ENCODE measurements around the gene FCRLA. TPM values are rescaled to one million over a fixed set of nuclear protein-coding genes. Genes with fewer than 3 reads are reported as not detected.
A peak's percentile ranks its signal among the peaks of the same experiment; 100 is the strongest.
"Not testable (repeated sequence)": the region's sequence is repeated elsewhere in the genome, so short reads cannot be mapped to it uniquely, and the experiment has no call there.

The FCRLA gene
- total RNA-seq (2014; rRNA removed; shearing (Covaris generic); ENCODE audit: low replicate concordance), result 637 and 924 TPM in 2 replicates

GRCh38 chr1:161706482-161707347, at the start of gene FCRLA:
Gene FCRLA, plus strand, starts transcription at chr1:161707229. Its CDS starts 36 bp downstream, at chr1:161707265.
- Histone ChIP-seq H3K79me2 (ENCODE audit: low read length) (peaks cover 33% of the 10 kb centered on the region), H3K4me2 (ENCODE audit: low read depth, low read length, poor library complexity, severe bottlenecking) (peak within 1 kb of the TSS; percentile 81), H3K4me1 (ENCODE audit: low read length) (peaks cover 81% of the 10 kb centered on the region), H3K27ac (ENCODE audit: low read length) (peak within 1 kb of the TSS; percentile 95), H3K9ac (ENCODE audit: low read length) (peak within 1 kb of the TSS; percentile 76), H4K20me1 (ENCODE audit: insufficient read depth, low read depth, low read length) (no peaks in the 10 kb centered on the region), H3K9me2 (replicated peaks; ENCODE audit: insufficient read depth, low read length) (no peaks in the 10 kb centered on the region), H3K4me3 (ENCODE audit: low read length) (peak within 1 kb of the TSS; percentile 68), H3K36me3 (ENCODE audit: insufficient read depth, low read length) (peaks cover 22% of the 10 kb centered on the region), H3K27me3 (ENCODE audit: low read length) (no peaks in the 10 kb centered on the region), H2AFZ (ENCODE audit: low read length) (no peak within 1 kb of the TSS), H3K9me3 (ENCODE audit: low read length) (no peaks in the 10 kb centered on the region)
- peak; percentile 98 for DNase-seq

- H3K4me3 ChIP-seq (ENCODE audit: low read length); H3K9me2 ChIP-seq (replicated peaks; ENCODE audit: insufficient read depth, low read length); DNase-seq: not testable (repeated sequence)
These were observed 48.5 kb upstream of the FCRLA start for GRCh38 chr1:161658524-161658923.

GRCh38 chr1:161661660-161662311, 45.2 kb upstream of the FCRLA start:
- not testable (repeated sequence) for H4K20me1 ChIP-seq (ENCODE audit: insufficient read depth, low read depth, low read length); H3K27me3 ChIP-seq (ENCODE audit: low read length)

More at GRCh38 chr1:161658524-161658923, 48.5 kb upstream of the FCRLA start:
- not testable (repeated sequence) for H3K27ac ChIP-seq (ENCODE audit: low read length); H4K20me1 ChIP-seq (ENCODE audit: insufficient read depth, low read depth, low read length); H2AFZ ChIP-seq (ENCODE audit: low read length); H3K9ac ChIP-seq (ENCODE audit: low read length); H3K36me3 ChIP-seq (ENCODE audit: insufficient read depth, low read length); H3K4me1 ChIP-seq (ENCODE audit: low read length); H3K9me3 ChIP-seq (ENCODE audit: low read length); H3K4me2 ChIP-seq (ENCODE audit: low read depth, low read length, poor library complexity, severe bottlenecking); H3K27me3 ChIP-seq (ENCODE audit: low read length); H3K79me2 ChIP-seq (ENCODE audit: low read length)

GRCh38 chr1:161662684-161663339, 44.2 kb upstream of the FCRLA start, which contains the start of gene FCGR2B:
Gene FCGR2B, plus strand, starts transcription at chr1:161663143. Its CDS starts 99 bp downstream, at chr1:161663242.
- H3K9me2 ChIP-seq (replicated peaks; ENCODE audit: insufficient read depth, low read length); H3K79me2 ChIP-seq (ENCODE audit: low read length); DNase-seq; H3K9me3 ChIP-seq (ENCODE audit: low read length); H4K20me1 ChIP-seq (ENCODE audit: insufficient read depth, low read depth, low read length); H2AFZ ChIP-seq (ENCODE audit: low read length); H3K4me1 ChIP-seq (ENCODE audit: low read length); H3K36me3 ChIP-seq (ENCODE audit: insufficient read depth, low read length); H3K27me3 ChIP-seq (ENCODE audit: low read length): not testable (repeated sequence)
- Histone ChIP-seq H3K4me2 (ENCODE audit: low read depth, low read length, poor library complexity, severe bottlenecking) (peak within 1 kb of the TSS; percentile 62), H3K9ac (ENCODE audit: low read length) (peak within 1 kb of the TSS; percentile 68), H3K27ac (ENCODE audit: low read length) (peak within 1 kb of the TSS; percentile 80), H3K4me3 (ENCODE audit: low read length) (peak within 1 kb of the TSS; percentile 65)

More at GRCh38 chr1:161661660-161662311, 45.2 kb upstream of the FCRLA start:
- H3K79me2 ChIP-seq (ENCODE audit: low read length); H3K9me3 ChIP-seq (ENCODE audit: low read length); DNase-seq; H3K9me2 ChIP-seq (replicated peaks; ENCODE audit: insufficient read depth, low read length); H3K4me1 ChIP-seq (ENCODE audit: low read length); H3K36me3 ChIP-seq (ENCODE audit: insufficient read depth, low read length); H2AFZ ChIP-seq (ENCODE audit: low read length): not testable (repeated sequence)
- peak overlapping the region; percentile 60 for H3K4me2 ChIP-seq (ENCODE audit: low read depth, low read length, poor library complexity, severe bottlenecking)
- H3K27ac ChIP-seq (ENCODE audit: low read length), result peak overlapping the region; percentile 80
- 0 out of 2 replicates have a peak overlapping the region, but pooled peaks have one; percentile 34 for H3K9ac ChIP-seq (ENCODE audit: low read length)
- 0 out of 2 replicates have a peak overlapping the region, but pooled peaks have one; percentile 45 for H3K4me3 ChIP-seq (ENCODE audit: low read length)

- H3K9ac ChIP-seq (ENCODE audit: low read length), result peak overlapping the region; percentile 68
- H2AFZ ChIP-seq (ENCODE audit: low read length); H3K9me3 ChIP-seq (ENCODE audit: low read length); H4K20me1 ChIP-seq (ENCODE audit: insufficient read depth, low read depth, low read length); H3K79me2 ChIP-seq (ENCODE audit: low read length); DNase-seq; H3K27me3 ChIP-seq (ENCODE audit: low read length); H3K36me3 ChIP-seq (ENCODE audit: insufficient read depth, low read length); H3K9me2 ChIP-seq (replicated peaks; ENCODE audit: insufficient read depth, low read length); H3K4me1 ChIP-seq (ENCODE audit: low read length): not testable (repeated sequence)
- H3K4me2 ChIP-seq (ENCODE audit: low read depth, low read length, poor library complexity, severe bottlenecking), result peak overlapping the region; percentile 62
- peak overlapping the region; percentile 65 for H3K4me3 ChIP-seq (ENCODE audit: low read length)
- peak overlapping the region; percentile 67; the same call in 1 of the 2 replicates for H3K27ac ChIP-seq (ENCODE audit: low read length)
These were observed 43.5 kb upstream of the FCRLA start for GRCh38 chr1:161663569-161663968.

GRCh38 chr1:161664689-161665088, 42.3 kb upstream of the FCRLA start:
- H3K9ac ChIP-seq (ENCODE audit: low read length); H3K4me1 ChIP-seq (ENCODE audit: low read length); H2AFZ ChIP-seq (ENCODE audit: low read length); H4K20me1 ChIP-seq (ENCODE audit: insufficient read depth, low read depth, low read length); H3K27me3 ChIP-seq (ENCODE audit: low read length); DNase-seq; H3K4me2 ChIP-seq (ENCODE audit: low read depth, low read length, poor library complexity, severe bottlenecking); H3K36me3 ChIP-seq (ENCODE audit: insufficient read depth, low read length); H3K9me3 ChIP-seq (ENCODE audit: low read length); H3K27ac ChIP-seq (ENCODE audit: low read length); H3K9me2 ChIP-seq (replicated peaks; ENCODE audit: insufficient read depth, low read length); H3K79me2 ChIP-seq (ENCODE audit: low read length); H3K4me3 ChIP-seq (ENCODE audit: low read length): not testable (repeated sequence)

GRCh38 chr1:161671045-161672020, 35.7 kb upstream of the FCRLA start:
- DNase-seq, result peak; percentile 40
- peaks cover 22% of the 10 kb centered on the region for H3K36me3 ChIP-seq (ENCODE audit: insufficient read depth, low read length)
- not testable (repeated sequence) for H3K9me2 ChIP-seq (replicated peaks; ENCODE audit: insufficient read depth, low read length); H3K27ac ChIP-seq (ENCODE audit: low read length); H3K79me2 ChIP-seq (ENCODE audit: low read length); H4K20me1 ChIP-seq (ENCODE audit: insufficient read depth, low read depth, low read length); H2AFZ ChIP-seq (ENCODE audit: low read length); H3K4me2 ChIP-seq (ENCODE audit: low read depth, low read length, poor library complexity, severe bottlenecking); H3K9ac ChIP-seq (ENCODE audit: low read length); H3K4me3 ChIP-seq (ENCODE audit: low read length); H3K4me1 ChIP-seq (ENCODE audit: low read length); H3K9me3 ChIP-seq (ENCODE audit: low read length); H3K27me3 ChIP-seq (ENCODE audit: low read length)
